ENCODE measurements around the gene TBCK.

TBCK gene

DNA sequence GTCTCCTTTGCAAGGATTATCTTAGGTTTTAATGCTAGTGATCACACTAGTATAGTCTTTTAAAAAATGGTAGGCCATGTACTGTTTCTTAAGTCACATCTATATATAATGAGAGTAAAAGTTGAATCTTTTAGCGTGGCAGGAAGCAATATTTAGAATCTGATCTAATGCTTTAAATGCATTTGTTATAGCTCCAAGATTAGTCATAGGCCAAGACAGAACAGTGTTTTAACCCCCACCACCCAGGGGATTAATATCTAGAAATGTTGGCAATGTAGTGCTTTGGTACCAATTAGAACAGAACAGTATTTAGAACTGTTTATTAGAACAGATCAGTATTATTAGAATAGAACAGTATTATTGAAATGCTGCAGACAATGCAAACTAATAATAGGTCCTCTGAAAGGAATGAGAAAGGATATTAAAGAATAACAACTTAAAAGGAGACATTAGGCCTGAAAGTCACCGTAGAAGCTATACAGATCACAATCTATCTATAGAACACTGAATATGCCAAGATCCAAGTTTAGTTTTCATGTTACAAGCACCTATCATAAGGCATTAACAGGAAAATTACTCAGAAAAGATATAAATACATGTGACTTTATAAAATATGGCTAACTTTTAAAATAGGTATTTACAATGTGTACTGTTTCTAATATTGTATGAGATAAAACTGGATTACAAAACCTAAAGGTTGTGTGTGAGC, 274.6 kb downstream of the TBCK start:
- no peak overlapping the region for H3K4me3 ChIP-seq (ENCODE audit: low read depth, low read length)
- TF ChIP-seq CTCF (IDR thresholded peaks at IDR 0.05; ENCODE audit: borderline replicate concordance, insufficient read depth, low read depth, low read length) = no peak

- H3K4me3 ChIP-seq (ENCODE audit: low read depth, low read length) = no peak overlapping the region
- no peak for TF ChIP-seq CTCF (IDR thresholded peaks at IDR 0.05; ENCODE audit: borderline replicate concordance, insufficient read depth, low read depth, low read length)
These were observed 276.2 kb downstream of the TBCK start for GRCh38 chr4:106039796-106040195.

GRCh38 chr4:106038908-106039307, 277.1 kb downstream of the TBCK start:
- no peak for TF ChIP-seq CTCF (IDR thresholded peaks at IDR 0.05; ENCODE audit: borderline replicate concordance, insufficient read depth, low read depth, low read length)

DNA sequence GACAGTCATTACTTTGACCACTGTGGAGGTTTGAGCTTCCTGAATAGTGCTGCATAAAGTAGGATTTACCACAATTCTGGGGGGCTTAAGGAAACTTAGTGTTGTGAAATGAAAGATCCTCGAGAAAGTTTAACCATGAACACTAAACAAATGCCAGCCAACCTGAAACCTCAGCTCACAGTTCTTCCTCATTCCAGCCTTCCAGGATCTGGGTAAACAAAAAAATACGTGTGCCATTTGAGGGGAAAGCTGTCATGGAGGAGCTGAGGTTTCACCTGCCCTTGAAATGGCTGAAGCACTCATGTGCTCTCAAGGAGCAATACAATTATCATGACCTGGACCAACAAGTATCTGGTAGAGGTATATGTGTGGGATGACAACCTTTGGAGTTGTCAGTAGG, 278.0 kb downstream of the TBCK start:
- TF ChIP-seq CTCF (IDR thresholded peaks at IDR 0.05; ENCODE audit: borderline replicate concordance, insufficient read depth, low read depth, low read length) = no peak
- no peak overlapping the region for H3K4me3 ChIP-seq (ENCODE audit: low read depth, low read length)

More at GRCh38 chr4:106038908-106039307, 277.1 kb downstream of the TBCK start:
- no peak overlapping the region for H3K4me3 ChIP-seq (ENCODE audit: low read depth, low read length)

DNA sequence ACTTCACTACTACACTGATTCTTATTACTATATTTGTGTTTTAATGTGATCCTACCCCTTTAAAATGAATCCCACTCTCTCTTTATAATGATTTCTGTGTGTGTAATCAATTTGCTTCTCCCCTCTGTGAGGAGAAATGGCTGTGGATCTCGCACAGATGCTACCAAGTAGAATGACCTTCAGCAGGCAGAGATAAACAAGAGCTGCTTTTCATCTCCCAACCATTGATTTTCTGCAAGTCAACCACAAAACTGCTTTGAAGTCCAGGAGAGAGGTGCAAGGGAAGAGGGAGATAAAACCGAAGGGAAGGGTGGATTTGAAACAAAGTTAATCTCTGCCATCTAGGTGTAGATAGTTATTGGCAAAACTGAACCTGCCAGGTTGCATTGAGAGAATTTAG, 279.2 kb downstream of the TBCK start:
- H3K4me3 ChIP-seq (ENCODE audit: low read depth, low read length) = no peak overlapping the region
- TF ChIP-seq CTCF (IDR thresholded peaks at IDR 0.05; ENCODE audit: borderline replicate concordance, insufficient read depth, low read depth, low read length) = no peak

DNA sequence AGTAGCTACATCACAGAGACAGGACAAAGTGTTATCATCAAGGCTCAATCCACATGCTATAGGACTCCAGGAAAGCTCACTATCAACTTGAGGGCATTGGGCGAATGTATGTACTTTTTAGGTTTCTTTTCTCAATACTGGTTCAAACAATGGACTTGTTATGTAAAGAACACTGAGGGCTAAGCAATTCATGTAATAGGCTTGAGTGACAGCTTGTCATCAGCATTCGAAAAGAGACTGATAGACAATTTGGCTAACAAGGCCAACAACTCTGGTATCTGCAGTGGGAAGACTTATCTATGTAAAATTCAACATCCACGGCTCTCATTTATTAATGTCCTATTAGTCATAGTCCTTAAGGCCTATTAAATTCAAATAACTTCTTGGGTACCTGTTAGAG, 279.7 kb downstream of the TBCK start:
- no peak for TF ChIP-seq CTCF (IDR thresholded peaks at IDR 0.05; ENCODE audit: borderline replicate concordance, insufficient read depth, low read depth, low read length)

DNA sequence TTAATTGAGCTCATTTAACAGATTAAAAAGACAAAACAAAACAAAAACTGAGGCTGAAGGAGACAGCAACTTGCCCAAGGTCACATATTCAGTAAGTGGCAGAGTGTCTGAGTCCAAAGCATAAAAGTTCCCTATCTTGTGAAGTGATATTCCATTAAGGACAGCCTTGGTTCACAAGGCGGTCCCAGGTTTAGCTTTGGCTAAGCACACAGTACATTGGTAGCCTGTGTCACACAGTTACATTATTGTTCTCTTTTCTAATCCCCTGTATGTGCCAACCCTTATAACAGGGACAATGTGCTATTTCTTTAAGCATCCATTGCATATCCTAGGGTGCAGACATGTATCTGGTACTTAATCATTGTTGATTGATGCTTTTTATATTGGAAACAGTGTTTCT, 280.8 kb downstream of the TBCK start:
- H3K4me3 ChIP-seq (ENCODE audit: low read depth, low read length) = no peak overlapping the region
- TF ChIP-seq CTCF (IDR thresholded peaks at IDR 0.05; ENCODE audit: borderline replicate concordance, insufficient read depth, low read depth, low read length) = no peak

More for the DNA sequence above, 279.7 kb downstream of the TBCK start:
- H3K4me3 ChIP-seq (ENCODE audit: low read depth, low read length) = no peak overlapping the region

Data from GM12875 (cell line).